Neural crest cell (in vitro differentiated cells): ENCODE measurements around the gene C1QTNF1. TPM values are rescaled to one million over a fixed set of nuclear protein-coding genes. Genes with fewer than 3 reads are reported as not detected.
A peak's percentile ranks its signal among the peaks of the same experiment; 100 is the strongest.

Source experiments
- DNase-seq: peaks from one replicate; pipeline ENCODE4 v3.0.0; 2021; ENCODE audit warnings: low read depth, mixed read lengths, low spot score
- H3K27ac Mint-ChIP-seq: one replicate; pipeline ENCODE4 v1.8.0; 2021; ENCODE audit warnings: mild to moderate bottlenecking, mixed read lengths; ENCODE audit not compliant: unreplicated experiment
- H3K27me3 Mint-ChIP-seq: 2 replicates; pipeline ENCODE4 v1.8.0; 2021; ENCODE audit warnings: low read depth, mild to moderate bottlenecking, mixed read lengths
- H3K36me3 Mint-ChIP-seq: 2 replicates; pipeline ENCODE4 v1.8.0; 2021; ENCODE audit warnings: low read depth, mild to moderate bottlenecking, mixed read lengths
- H3K4me1 Mint-ChIP-seq: 2 replicates; pipeline ENCODE4 v1.8.0; 2021; ENCODE audit warnings: mixed read lengths
- H3K4me3 Mint-ChIP-seq: one replicate; pipeline ENCODE4 v1.8.0; 2021; ENCODE audit warnings: mild to moderate bottlenecking, mixed read lengths
- H3K9me3 Mint-ChIP-seq: 2 replicates; pipeline ENCODE4 v1.8.0; 2021; ENCODE audit warnings: mixed read lengths
- total RNA-seq: library from RNA; stranded (reverse); gene quantifications from 2 replicates; pipeline ENCODE4 v1.2.1, GENCODE V29; 2021
- TF ChIP-seq, protein P1 (sequence below): fragments of 200-600 bp; sonication (generic); conservative IDR thresholded peaks from 2 replicates; pipeline ENCODE4 v1.5.0; 2021; ENCODE audit warnings: antibody characterized with exemption, mild to moderate bottlenecking

The C1QTNF1 gene
- total RNA-seq, 1 donor from 2014 or later = 0.89 TPM

DNA sequence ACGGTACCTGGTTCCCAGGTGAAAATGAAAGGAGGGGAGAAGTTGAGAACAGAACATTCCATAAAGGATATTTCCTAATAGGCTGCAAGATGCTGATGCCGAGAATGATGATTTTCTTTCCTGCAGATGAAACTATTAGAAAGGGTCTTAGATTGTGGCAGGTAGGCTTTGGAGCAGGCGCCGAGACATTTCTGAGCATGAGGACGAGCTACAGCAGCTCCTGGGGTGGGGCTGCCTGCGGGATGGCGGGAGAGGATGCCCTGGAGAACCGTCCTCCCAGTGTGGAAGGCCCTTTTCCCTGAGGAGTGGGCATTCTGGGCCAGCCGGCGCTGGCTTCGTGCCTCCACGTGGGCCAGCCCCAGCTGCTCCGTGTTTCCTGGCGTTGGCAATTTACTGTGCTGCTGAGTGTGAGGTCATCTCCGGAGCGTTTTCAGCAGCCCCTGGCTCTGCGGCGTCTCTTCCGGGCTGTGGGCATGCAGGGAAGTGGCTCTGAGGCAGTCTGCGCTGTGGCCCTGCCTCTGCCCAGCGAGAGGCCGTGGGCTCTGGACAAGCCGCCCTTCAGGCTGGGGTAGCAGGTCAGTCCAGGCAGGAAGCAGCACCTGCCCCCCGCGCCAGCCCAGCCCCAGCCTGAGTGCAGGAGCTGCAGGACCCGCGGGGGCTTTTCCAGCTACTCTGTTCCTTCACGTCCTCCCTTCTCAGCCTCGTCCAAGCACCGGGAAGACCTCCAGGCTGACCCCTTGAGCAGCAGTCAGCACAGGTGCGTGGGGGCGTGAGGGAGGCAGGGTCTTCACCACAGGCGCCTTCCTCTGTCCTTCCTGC is 62.8 kb downstream of the C1QTNF1 start:
- DNase-seq = no peak
- Mint-ChIP-seq H3K9me3 (no peaks in the 10 kb centered on the region), H3K27ac (no peak overlapping the region), H3K27me3 (no peaks in the 10 kb centered on the region), H3K4me1 (no peaks in the 10 kb centered on the region), H3K4me3 (no peak overlapping the region), H3K36me3 (no peaks in the 10 kb centered on the region)
- TF ChIP-seq, protein P1, sequence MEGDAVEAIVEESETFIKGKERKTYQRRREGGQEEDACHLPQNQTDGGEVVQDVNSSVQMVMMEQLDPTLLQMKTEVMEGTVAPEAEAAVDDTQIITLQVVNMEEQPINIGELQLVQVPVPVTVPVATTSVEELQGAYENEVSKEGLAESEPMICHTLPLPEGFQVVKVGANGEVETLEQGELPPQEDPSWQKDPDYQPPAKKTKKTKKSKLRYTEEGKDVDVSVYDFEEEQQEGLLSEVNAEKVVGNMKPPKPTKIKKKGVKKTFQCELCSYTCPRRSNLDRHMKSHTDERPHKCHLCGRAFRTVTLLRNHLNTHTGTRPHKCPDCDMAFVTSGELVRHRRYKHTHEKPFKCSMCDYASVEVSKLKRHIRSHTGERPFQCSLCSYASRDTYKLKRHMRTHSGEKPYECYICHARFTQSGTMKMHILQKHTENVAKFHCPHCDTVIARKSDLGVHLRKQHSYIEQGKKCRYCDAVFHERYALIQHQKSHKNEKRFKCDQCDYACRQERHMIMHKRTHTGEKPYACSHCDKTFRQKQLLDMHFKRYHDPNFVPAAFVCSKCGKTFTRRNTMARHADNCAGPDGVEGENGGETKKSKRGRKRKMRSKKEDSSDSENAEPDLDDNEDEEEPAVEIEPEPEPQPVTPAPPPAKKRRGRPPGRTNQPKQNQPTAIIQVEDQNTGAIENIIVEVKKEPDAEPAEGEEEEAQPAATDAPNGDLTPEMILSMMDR = no peak

DNA sequence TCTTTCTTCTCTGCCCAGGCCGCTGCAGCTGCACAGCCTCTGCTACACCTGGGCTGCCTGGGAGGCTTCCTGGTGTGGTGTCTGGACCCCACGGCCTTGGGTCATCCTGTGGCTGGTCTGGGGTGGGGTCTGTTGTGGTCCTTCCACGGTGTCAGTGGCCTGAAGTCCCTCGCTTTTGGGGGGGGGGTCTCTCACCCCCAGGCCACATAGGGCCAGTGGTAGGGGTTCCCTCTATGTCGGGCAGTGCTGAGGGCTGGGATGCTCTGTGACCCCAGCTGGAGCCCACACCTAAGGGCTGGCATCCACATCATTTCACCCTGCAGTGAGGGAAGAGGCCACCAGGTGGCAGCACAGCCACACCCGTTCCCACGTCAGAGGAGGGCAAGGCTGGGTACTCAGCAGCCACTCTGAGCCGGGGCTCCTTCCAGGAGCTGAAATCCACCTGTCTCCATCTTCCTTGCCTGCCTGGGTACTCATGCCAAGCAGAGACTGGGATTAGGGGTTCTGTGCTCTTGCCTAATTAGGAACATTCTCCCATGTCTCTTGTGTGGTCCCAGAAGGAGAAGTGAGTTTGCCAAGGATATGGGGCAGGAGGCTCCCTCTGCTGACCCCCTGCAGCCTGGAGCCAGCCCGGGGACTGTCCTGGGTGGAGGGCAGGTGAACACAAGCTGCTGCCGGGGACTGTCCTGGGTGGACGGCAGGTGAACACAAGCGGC is 63.6 kb downstream of the C1QTNF1 start:
- H3K36me3 Mint-ChIP-seq = no peaks in the 10 kb centered on the region
- DNase-seq = peak; percentile 90
- peaks cover 4% of the 10 kb centered on the region for H3K4me1 Mint-ChIP-seq
- H3K9me3 Mint-ChIP-seq = no peaks in the 10 kb centered on the region
- H3K27me3 Mint-ChIP-seq = no peaks in the 10 kb centered on the region
- TF ChIP-seq, protein P1 = peak; percentile 93
- no peak overlapping the region for H3K4me3 Mint-ChIP-seq
- H3K27ac Mint-ChIP-seq = no peak overlapping the region

DNA sequence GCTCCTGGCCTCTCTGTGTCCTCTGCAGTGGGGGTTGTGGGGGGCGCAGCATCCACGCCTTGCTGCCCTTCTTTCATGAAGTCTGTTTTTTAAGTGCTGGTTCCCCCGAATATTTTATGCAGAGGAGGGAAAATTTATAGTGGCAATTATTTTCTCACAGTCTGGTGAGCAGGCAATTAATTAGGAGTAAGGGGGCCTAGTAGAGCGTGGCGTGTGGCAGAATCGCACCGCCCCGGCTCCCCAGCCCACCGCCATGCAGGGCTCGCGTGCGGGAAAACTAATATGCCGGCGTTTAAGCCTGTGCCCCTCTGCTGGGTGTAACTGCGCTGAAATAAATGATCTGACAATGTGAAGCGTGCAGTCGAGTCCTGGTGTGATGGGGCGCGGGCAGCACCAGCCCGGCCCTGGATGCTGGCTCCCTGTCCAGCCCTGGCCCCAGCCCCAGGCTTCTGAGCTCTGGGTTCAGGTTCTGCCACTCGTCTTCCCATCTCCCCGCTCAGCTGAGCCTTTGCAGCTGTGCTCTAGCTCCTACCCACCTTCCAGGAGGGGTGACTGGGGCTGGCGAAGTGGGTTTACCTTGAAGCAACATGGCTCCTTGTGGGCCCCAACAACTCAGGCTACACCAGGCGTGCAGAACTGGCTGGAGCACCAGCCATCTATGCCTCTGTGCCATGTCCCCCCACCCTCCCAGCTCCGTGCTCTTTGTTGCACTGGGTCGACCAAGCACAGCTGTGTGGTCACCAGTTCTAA is 64.5 kb downstream of the C1QTNF1 start:
- H3K36me3 Mint-ChIP-seq = no peaks in the 10 kb centered on the region
- TF ChIP-seq, protein P1 = no peak
- peaks cover 4% of the 10 kb centered on the region for H3K4me1 Mint-ChIP-seq
- H3K9me3 Mint-ChIP-seq = no peaks in the 10 kb centered on the region
- H3K4me3 Mint-ChIP-seq = no peak overlapping the region
- H3K27me3 Mint-ChIP-seq = no peaks in the 10 kb centered on the region
- no peak overlapping the region for H3K27ac Mint-ChIP-seq
- DNase-seq = no peak

DNA sequence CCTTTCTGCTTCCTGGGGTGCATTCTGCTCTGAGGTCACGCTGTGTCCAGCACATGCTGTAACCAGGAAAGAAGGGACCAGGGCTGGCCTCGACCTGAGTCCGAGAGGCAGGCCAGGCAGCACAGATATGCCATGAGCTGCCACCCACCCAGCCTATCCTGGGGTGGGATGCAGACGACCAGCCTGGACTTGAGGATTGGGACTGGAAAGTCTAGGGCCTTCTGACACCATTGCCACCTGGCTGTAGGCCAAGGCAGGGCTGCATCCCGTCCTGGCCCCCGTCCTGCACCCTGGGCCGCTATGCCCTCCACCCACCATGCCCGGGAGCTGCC is 65.0 kb downstream of the C1QTNF1 start:
- Mint-ChIP-seq H3K4me1 (peaks cover 4% of the 10 kb centered on the region), H3K4me3 (no peak overlapping the region), H3K9me3 (no peaks in the 10 kb centered on the region), H3K27me3 (no peaks in the 10 kb centered on the region), H3K36me3 (no peaks in the 10 kb centered on the region), H3K27ac (no peak overlapping the region)
- no peak for DNase-seq
- TF ChIP-seq, protein P1 = no peak

DNA sequence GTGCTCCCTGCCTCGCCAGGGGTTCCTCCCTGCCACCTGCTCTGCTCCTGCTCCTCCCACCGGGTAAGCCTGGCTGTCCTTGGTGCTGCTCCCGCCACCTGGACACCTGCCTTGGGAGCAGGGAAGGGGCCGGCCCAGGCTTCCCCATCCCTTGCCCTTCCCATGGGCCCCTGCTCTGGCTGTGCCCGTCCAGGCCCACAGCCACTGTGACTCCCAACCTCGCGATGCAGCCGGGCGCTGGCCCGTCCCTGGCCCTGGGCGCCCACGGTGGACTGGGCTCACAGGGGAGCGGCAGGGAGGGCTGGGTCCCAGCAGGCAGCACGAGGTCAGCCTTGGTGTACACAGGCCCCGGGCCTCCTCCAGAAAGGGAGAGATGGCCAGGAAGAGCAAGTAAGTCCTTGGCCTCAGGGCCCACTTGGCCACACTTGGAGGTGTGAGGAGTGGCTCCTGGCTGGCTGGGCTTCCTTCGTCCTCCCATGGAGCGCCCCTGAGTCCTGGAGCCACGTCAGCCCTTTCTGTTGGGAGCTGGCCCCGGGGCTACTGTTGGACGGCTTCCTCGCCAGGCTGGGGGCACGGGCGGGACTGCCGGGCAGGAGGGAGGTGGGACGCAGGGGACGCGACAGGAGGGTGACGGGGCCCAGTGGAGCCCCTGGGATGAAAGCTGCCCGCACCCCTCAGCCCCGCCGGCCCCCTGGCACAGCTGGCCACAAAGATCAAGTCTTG is 65.9 kb downstream of the C1QTNF1 start:
- H3K9me3 Mint-ChIP-seq = no peaks in the 10 kb centered on the region

More for the DNA sequence above, 65.9 kb downstream of the C1QTNF1 start:
- TF ChIP-seq, protein P1 = no peak
- H3K4me1 Mint-ChIP-seq = peaks cover 4% of the 10 kb centered on the region
- no peak overlapping the region for H3K4me3 Mint-ChIP-seq
- DNase-seq = no peak
- H3K27ac Mint-ChIP-seq = no peak overlapping the region
- no peaks in the 10 kb centered on the region for H3K36me3 Mint-ChIP-seq
- H3K27me3 Mint-ChIP-seq = no peaks in the 10 kb centered on the region
